Naive B cell (primary cell): ENCODE results near the gene ONECUT1. TPM values are rescaled to one million over a fixed set of nuclear protein-coding genes. Genes with fewer than 3 reads are reported as not detected.

ENCODE experiments used
- ATAC-seq, 2 donors: fragments of 150-1000 bp; cut with Tn5 transposase; 2 replicates each; pipeline ENCODE4 v1.10.0; 2021; ENCODE audit warnings: low read depth in 2 of 2, mild to moderate bottlenecking in 2 of 2, moderate library complexity in 2 of 2
- DNase-seq: peaks from one replicate; pipeline ENCODE4 v3.0.0; 2022
- H3K27ac Mint-ChIP-seq, 6 donors: one replicate each; pipeline ENCODE4 v1.8.0; 2020 to 2022; ENCODE audit warnings: mild to moderate bottlenecking in 6 of 6, mixed read lengths in 6 of 6, moderate library complexity in 5 of 6, inconsistent platforms in 2 of 6
- H3K27me3 Mint-ChIP-seq, 3 donors: one replicate each; pipeline ENCODE4 v1.8.0; 2021 to 2022; ENCODE audit warnings: mixed read lengths in 3 of 3, mild to moderate bottlenecking in 1 of 3
- H3K36me3 Mint-ChIP-seq, 2 donors: one replicate each; pipeline ENCODE4 v1.8.0; 2020 to 2022; ENCODE audit warnings: mixed read lengths in 2 of 2, inconsistent platforms in 1 of 2, mild to moderate bottlenecking in 1 of 2
- H3K4me1 Mint-ChIP-seq, 3 donors: one replicate each; pipeline ENCODE4 v1.8.0; 2020 to 2022; ENCODE audit warnings: mixed read lengths in 3 of 3, inconsistent platforms in 1 of 3, mild to moderate bottlenecking in 1 of 3, moderate library complexity in 1 of 3
- H3K4me3 Mint-ChIP-seq, 8 donors: one replicate each; pipeline ENCODE4 v1.8.0; 2020 to 2022; ENCODE audit warnings: mild to moderate bottlenecking in 8 of 8, mixed read lengths in 8 of 8, moderate library complexity in 8 of 8, inconsistent platforms in 2 of 8
- H3K9me3 Mint-ChIP-seq, 7 donors: one replicate each; pipeline ENCODE4 v1.8.0; 2020 to 2022; ENCODE audit warnings: mixed read lengths in 7 of 7, mild to moderate bottlenecking in 5 of 7, inconsistent platforms in 2 of 7, moderate library complexity in 1 of 7
- polyA plus RNA-seq, 6 donors: library from polyadenylated mRNA; unstranded; fragments of 300-500 nt; fragmentation: Illumina TruSeq; gene quantifications; one replicate each; pipeline ENCODE4 v1.2.3, GENCODE V29; 2021; ENCODE audit warnings: low read depth in 6 of 6

The ONECUT1 gene
- polyA plus RNA-seq, 6 donors from 2014 or later, result not detected

DNA sequence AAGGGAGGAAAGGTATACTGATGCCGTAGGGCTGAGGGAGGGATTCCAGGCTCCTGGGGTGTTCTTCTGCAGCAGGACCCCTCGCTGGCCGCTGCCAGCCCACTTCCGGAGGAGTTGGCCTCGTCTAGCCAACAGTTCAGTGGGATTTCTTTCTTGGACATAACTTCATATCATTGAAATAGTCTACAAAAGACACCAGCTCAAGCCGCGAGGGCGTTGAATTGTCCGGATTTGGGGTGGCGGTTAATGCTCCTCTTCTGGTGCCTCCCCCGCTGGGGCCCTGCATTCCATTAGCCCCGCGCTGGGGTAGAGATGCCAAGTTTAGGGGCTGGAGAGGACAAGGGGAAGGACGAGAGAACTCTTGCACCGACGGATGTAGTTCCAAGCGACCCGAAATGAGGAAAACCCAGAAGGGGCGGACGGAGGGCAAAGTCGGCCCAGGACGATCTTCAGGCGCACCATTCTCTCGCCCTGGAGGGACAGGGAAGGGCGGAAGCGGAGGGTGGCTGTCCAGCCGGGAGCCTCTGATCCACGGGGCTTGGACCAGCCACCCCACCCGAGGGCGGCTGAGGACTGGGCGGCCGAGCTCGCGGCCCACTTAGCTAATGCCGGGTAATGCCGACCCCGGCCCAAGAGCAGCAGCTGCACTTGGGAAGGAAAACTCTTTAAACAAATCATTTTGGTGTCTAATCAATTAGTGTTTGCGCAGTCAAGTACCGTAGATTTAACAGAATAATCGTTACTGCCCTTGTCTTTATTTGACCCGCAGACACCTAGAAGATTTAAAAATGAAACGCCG, 4.7 kb upstream of the ONECUT1 start:
- Mint-ChIP-seq H3K27ac (peak overlapping the region in 5 of 6 donors; percentile 79 to 93 (median 85)), H3K4me3 (peak overlapping the region in 5 of 8 donors; percentile 21 to 75 (median 66)), H3K9me3 (peaks cover 0 to 30% (median 14%) of the 10 kb centered on the region in 7 donors), H3K27me3 (peaks cover 74 to 95% (median 82%) of the 10 kb centered on the region in 3 donors), H3K36me3 (peaks cover 12 to 37% of the 10 kb centered on the region in 2 donors), H3K4me1 (peaks cover 23 to 48% (median 33%) of the 10 kb centered on the region in 3 donors)
- DNase-seq (no peak), ATAC-seq (no peak)

DNA sequence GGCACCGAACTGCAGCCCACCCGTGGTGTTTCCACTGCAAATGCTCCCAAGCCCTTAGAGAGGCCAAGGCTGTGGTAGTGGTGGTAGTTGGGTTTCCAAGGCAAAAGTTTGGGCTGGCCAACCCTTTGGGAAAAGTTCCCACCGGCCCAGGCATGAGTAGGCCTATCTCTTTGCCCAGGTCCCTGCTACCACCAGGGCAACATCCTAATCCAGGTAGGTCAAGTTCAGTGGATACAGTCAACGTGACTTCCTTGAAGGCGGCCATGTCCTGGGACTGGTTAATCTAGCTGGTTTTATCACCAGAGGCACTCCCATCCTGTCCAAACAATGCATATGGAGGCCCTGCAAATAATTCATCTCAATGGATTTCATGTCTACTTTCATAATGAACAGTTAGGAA, 1.6 kb upstream of the ONECUT1 start:
- DNase-seq, result no peak
- peak overlapping the region in 1 of 6 donors; percentile 20 for H3K27ac Mint-ChIP-seq
- peak overlapping the region in 7 of 8 donors; percentile 24 to 93 (median 82) for H3K4me3 Mint-ChIP-seq

DNA sequence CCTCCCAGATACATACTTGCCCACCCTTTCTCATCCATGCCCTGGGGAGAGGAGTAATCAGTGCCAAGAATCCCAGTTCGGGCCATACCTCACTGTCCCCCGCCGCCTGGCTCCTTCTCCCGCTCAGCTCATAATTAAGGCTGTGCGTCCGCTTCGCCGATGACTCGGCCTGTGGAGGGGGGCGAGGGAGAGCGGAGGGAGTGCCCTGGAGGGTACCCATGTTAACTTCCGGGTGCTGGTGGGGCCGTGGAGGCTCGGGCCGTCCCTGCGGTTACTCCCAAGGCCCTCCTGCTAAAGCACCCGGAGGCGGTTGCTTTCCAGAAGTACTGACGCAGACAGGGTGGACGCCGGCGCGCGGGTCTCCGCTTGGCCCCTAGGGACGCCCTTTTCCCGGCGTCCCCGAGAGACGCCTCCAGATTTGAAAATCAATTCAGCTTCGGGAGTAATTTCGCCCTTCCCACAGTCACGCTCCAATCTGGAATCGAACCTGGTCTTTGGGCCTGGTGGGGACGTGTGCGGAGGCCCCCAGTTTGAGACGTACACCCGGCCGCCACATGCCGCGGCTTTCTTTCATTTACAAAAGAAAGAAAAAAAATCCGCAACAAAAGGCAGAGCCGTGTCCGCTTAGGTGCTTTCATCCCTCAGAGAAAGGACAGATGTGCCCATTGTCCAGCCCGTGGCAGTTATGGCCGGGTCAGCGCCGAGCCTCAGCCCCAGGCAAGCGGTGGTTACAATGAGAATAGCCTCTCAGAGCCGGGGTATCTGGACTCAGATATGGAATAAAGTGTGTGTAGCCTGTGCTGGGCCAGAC, 1.0 kb upstream of the ONECUT1 start:
- Mint-ChIP-seq H3K4me3 (peak overlapping the region; percentile 50 to 93 (median 86)), H3K27me3 (peaks cover 67 to 95% (median 79%) of the 10 kb centered on the region in 3 donors), H3K4me1 (peaks cover 34 to 53% (median 40%) of the 10 kb centered on the region in 3 donors), H3K27ac (peak overlapping the region in 2 of 6 donors; percentile 15 to 51), H3K36me3 (peaks cover 5 to 18% of the 10 kb centered on the region in 2 donors), H3K9me3 (peaks cover 0 to 21% (median 8%) of the 10 kb centered on the region in 7 donors)
- DNase-seq (no peak), ATAC-seq (peak; percentile 5 to 15)

More for the DNA sequence above, 1.6 kb upstream of the ONECUT1 start:
- peaks cover 8 to 23% of the 10 kb centered on the region in 2 donors for H3K36me3 Mint-ChIP-seq
- H3K27me3 Mint-ChIP-seq, result peaks cover 68 to 95% (median 79%) of the 10 kb centered on the region in 3 donors
- no peak for ATAC-seq
- peaks cover 30 to 56% (median 39%) of the 10 kb centered on the region in 3 donors for H3K4me1 Mint-ChIP-seq
- peaks cover 0 to 21% (median 10%) of the 10 kb centered on the region in 7 donors for H3K9me3 Mint-ChIP-seq

GRCh38 chr15:52789601-52790168, 451 bp downstream of the ONECUT1 start:
- Mint-ChIP-seq H3K4me3 (peak overlapping the region; percentile 50 to 93 (median 86)), H3K27ac (peak overlapping the region in 5 of 6 donors; percentile 57 to 97 (median 68)), H3K4me1 (peaks cover 27 to 48% (median 40%) of the 10 kb centered on the region in 3 donors), H3K36me3 (peaks cover 5 to 6% of the 10 kb centered on the region in 2 donors), H3K27me3 (peaks cover 56 to 97% (median 80%) of the 10 kb centered on the region in 3 donors), H3K9me3 (peaks cover 0 to 15% (median 8%) of the 10 kb centered on the region in 7 donors)
- ATAC-seq, result peak; percentile 52
- no peak for DNase-seq

DNA sequence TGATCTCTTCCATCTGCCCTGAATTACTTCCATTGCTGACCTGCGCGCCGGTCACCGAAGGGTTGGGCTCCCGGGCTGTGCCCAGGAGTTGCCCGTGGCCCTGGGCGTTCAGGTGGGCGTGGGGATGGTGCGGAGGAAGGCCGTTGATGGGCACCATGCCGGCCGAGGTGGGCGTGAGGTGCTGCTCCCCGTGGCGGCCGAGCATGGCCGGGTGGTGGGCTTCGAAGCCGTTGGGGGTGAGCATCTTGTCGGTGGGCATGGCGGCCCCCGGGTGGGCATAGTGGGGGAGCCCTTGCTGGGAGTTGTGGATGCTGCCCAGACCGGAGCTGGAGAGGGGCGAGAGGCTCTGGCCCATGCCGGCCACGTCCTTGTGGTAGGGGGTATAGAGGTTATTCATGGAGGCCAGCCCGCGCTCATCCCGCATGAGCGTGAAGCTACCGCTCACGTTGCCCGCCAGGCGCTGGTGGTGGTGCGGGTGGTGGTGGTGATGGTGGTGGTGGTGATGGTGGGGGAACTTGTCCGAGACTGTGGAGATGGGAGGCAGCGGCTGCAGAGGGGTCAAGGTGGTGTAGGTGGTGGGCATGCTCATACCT, 1.0 kb downstream of the ONECUT1 start:
- Mint-ChIP-seq H3K27ac (peak overlapping the region in 5 of 6 donors; percentile 57 to 82 (median 66)), H3K27me3 (peaks cover 50 to 97% (median 76%) of the 10 kb centered on the region in 3 donors), H3K36me3 (peaks cover under 1 to 5% of the 10 kb centered on the region in 2 donors), H3K4me3 (peak overlapping the region; percentile 50 to 91 (median 78)), H3K4me1 (peaks cover 31 to 43% (median 42%) of the 10 kb centered on the region in 3 donors), H3K9me3 (peaks cover 0 to 17% (median 4%) of the 10 kb centered on the region in 7 donors)
- DNase-seq (no peak), ATAC-seq (no peak)

GRCh38 chr15:52788099-52788986, 1.8 kb downstream of the ONECUT1 start:
- H3K27ac Mint-ChIP-seq, result peak overlapping the region in 4 of 6 donors; percentile 43 to 94 (median 83)
- DNase-seq (no peak), ATAC-seq (no peak)
- peaks cover 0 to 18% (median 4%) of the 10 kb centered on the region in 7 donors for H3K9me3 Mint-ChIP-seq
- peaks cover 0 to 5% of the 10 kb centered on the region in 2 donors for H3K36me3 Mint-ChIP-seq
- H3K4me1 Mint-ChIP-seq, result peaks cover 31 to 48% (median 45%) of the 10 kb centered on the region in 3 donors
- peak overlapping the region; percentile 37 to 91 (median 75) for H3K4me3 Mint-ChIP-seq
- H3K27me3 Mint-ChIP-seq, result peaks cover 48 to 97% (median 73%) of the 10 kb centered on the region in 3 donors

GRCh38 chr15:52787549-52788098, 2.5 kb downstream of the ONECUT1 start:
- Mint-ChIP-seq H3K27ac (peak overlapping the region in 4 of 6 donors; percentile 43 to 94 (median 83)), H3K36me3 (peaks cover 0 to under 1% of the 10 kb centered on the region in 2 donors), H3K4me1 (peaks cover 31 to 54% (median 48%) of the 10 kb centered on the region in 3 donors), H3K27me3 (peaks cover 48 to 97% (median 73%) of the 10 kb centered on the region in 3 donors), H3K9me3 (peaks cover 0 to 17% (median 4%) of the 10 kb centered on the region in 7 donors), H3K4me3 (peak overlapping the region; percentile 15 to 79 (median 58))
- DNase-seq, result no peak
- ATAC-seq, result no peak

DNA sequence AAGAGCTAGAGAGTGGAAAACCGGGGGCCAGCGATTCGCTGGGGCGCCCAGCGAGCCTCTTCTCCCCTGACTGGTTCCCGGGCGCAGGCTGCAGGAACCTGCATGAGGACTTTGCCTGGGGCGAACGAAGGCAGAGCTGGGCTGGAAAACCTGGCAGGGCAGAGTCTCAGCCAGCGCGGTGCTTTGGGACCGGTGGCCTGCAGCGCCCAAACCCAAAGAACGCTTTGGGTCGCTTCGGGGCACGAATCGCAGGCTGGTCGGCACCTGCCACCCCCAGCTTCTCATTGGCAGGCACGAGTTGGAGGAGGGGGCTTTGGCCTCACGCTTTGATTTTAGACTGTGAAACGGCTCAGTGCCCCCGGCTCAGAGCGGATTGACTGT, 3.0 kb downstream of the ONECUT1 start:
- H3K9me3 Mint-ChIP-seq, result peaks cover 0 to 17% (median 4%) of the 10 kb centered on the region in 7 donors
- H3K27me3 Mint-ChIP-seq, result peaks cover 45 to 93% (median 69%) of the 10 kb centered on the region in 3 donors
- no peak for DNase-seq
- no peak for ATAC-seq
- peak overlapping the region in 3 of 8 donors; percentile 33 to 68 (median 41) for H3K4me3 Mint-ChIP-seq
- peak overlapping the region in 3 of 6 donors; percentile 59 to 73 (median 60) for H3K27ac Mint-ChIP-seq
- H3K4me1 Mint-ChIP-seq, result peaks cover 31 to 54% (median 48%) of the 10 kb centered on the region in 3 donors
- no peaks in the 10 kb centered on the region for H3K36me3 Mint-ChIP-seq

DNA sequence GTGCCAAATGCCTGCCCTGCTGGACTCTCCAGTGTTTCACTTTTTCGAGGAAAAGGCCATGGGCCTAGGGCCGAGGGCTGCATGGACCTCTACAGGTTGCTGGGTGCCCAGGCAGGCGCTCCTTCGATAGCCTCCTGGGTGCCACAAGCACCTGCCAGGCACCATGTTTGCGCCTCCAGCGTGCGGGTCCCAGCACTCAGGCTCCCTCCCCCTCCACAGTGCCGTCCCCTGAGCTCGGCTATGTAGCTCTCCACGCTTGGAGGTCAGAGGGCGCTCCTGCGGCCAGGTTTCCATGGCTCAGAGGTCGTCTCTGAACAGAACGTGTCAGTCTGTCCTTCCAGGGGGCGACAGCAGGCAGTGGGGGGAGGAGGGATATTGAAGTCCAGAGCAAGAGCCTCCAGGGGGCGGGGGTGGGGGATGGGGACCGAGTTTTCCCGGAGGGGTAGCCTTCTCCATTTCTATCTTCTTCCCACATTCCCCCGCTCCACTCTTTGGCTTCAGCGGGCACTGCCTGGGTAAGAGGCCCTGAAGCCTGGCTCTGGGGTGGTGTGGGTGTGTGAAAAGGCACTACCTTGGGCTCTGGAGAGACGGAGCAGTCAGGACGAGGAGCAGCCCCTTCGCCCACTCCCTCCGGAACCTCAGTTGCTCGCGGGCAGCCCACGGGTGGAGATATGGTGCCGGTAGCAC, 3.6 kb downstream of the ONECUT1 start:
- ATAC-seq (no peak), DNase-seq (no peak)
- H3K27ac Mint-ChIP-seq, result peak overlapping the region in 4 of 6 donors; percentile 39 to 94 (median 66)
- peak overlapping the region in 5 of 8 donors; percentile 25 to 68 (median 42) for H3K4me3 Mint-ChIP-seq
- H3K36me3 Mint-ChIP-seq, result no peaks in the 10 kb centered on the region
- peaks cover 45 to 88% (median 64%) of the 10 kb centered on the region in 3 donors for H3K27me3 Mint-ChIP-seq
- H3K9me3 Mint-ChIP-seq, result peaks cover 0 to 17% (median 4%) of the 10 kb centered on the region in 7 donors
- peaks cover 31 to 54% (median 48%) of the 10 kb centered on the region in 3 donors for H3K4me1 Mint-ChIP-seq

DNA sequence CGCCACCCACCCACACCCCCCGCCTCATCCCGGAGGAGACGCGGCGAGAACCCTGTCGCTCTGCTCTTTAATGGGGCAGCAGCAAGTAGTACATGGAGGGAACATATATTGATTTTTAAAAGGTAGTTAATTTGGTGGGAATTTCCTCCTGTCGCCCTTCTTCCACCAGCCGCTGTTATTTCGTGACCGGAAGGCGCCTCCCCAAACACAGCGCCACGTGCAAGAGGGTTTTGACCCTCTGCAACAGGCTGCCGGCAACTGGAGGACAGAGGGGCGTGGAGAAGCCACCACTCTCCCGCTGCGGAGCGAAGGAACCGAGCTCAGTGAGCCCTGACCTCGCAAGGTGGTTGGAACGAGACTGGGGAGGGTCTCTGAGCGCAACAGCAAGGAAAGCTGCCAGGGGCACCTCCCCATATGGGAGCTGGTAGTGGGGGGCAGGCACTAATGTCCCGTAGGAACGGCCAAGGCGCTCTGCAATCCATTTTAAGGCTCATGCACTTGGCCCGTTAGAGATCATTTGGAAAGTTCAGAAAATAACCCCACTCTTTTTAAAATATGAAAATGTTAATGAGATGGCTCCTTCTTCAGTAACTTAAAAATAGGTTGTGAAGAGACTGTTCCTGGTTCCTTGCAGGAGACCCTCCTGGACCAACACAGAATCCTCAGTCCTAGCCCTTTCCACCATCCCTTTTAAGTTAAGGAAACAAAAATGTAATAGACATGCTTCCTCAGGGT, 4.3 kb downstream of the ONECUT1 start:
- Mint-ChIP-seq H3K9me3 (peaks cover 0 to 17% (median 4%) of the 10 kb centered on the region in 7 donors), H3K36me3 (no peaks in the 10 kb centered on the region), H3K27ac (peak overlapping the region in 4 of 6 donors; percentile 39 to 94 (median 76)), H3K4me3 (peak overlapping the region in 7 of 8 donors; percentile 32 to 80 (median 63)), H3K27me3 (peaks cover 44 to 81% (median 62%) of the 10 kb centered on the region in 3 donors), H3K4me1 (peaks cover 29 to 51% (median 42%) of the 10 kb centered on the region in 3 donors)
- ATAC-seq (no peak), DNase-seq (no peak)
